Right renal cortex interstitium (tissue), 3 donors: ENCODE data around the gene MYO1G. TPM values are rescaled to one million over a fixed set of nuclear protein-coding genes. Genes with fewer than 3 reads are reported as not detected.

Experiments
- DNase-seq, 3 donors: peaks; one replicate each; pipeline ENCODE4 v3.0.0-alpha.2; 2013; ENCODE audit warnings: low read depth in 3 of 3, low spot score in 2 of 3
- polyA plus RNA-seq, 3 donors: library from polyadenylated mRNA; unstranded; fragments of 120-200 nt; gene quantifications; one replicate each; pipeline ENCODE4 v1.2.1, GENCODE V29; 2013; ENCODE audit not compliant: insufficient read length in 3 of 3

Gene MYO1G
- polyA plus RNA-seq, 3 donors: 0.33 to 0.51 (median 0.36) TPM

DNA sequence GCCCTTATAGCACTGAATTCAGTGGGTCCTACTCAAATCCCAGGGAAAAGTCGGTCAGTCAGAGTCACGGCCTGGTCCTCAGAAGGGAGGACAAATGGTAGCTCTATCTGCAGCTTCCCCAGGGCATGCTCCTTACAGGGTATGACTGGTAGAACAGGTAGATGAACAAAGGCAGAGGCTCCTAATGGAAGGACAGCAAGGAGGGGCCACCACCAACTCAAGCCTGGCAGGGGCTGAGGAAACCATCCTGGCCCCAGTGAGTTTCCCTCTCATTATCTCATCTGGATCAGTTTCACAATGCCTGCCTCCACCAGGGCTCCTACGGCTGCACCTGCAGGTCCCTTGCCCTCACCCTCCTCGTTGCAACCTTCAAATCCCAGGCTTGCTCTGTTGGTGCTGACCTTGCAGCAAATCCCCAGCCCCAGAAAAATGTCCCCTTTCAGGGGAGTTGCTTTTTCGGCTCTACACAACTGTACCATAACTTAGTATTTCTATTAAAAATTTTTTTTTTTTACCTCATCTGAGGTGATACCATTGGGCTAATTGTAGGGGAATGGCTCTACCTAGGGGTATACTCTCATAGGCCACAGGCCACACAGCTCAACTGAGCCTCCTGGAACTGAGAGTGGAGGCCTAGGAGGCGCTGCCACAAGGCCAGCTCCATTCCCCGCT is 2.4 kb upstream of the MYO1G start:
- no peak for DNase-seq

DNA sequence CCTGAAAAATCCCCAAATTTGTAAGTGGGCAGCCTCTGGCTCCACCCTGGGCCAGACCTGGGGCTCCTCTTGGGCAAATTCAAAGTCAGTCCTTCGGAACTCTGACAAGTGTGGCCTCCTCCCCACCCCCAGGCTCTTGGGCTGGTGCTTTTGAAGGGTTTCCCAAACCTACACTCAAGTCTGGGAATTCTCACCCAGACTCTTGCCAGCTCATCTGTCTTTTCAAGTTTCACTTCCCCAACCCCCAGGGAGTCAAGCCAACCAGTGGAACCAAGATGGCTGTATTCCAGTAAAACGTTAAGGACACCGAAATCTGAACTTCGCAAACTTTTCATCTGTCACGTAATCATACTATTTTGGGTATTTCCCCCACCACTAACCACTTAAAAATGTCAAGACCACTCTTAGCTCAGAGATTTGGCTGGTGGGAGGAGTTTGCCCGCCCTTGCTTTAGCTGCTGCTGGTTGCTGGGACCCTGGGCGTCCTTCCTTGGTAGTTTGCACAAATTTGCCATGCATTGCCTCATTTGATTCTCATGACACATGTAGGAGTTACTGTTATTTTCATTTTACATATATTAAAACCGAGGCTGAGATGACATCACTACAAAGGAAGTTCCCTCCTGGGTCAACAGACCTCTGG is 1.7 kb upstream of the MYO1G start:
- DNase-seq: no peak

DNA sequence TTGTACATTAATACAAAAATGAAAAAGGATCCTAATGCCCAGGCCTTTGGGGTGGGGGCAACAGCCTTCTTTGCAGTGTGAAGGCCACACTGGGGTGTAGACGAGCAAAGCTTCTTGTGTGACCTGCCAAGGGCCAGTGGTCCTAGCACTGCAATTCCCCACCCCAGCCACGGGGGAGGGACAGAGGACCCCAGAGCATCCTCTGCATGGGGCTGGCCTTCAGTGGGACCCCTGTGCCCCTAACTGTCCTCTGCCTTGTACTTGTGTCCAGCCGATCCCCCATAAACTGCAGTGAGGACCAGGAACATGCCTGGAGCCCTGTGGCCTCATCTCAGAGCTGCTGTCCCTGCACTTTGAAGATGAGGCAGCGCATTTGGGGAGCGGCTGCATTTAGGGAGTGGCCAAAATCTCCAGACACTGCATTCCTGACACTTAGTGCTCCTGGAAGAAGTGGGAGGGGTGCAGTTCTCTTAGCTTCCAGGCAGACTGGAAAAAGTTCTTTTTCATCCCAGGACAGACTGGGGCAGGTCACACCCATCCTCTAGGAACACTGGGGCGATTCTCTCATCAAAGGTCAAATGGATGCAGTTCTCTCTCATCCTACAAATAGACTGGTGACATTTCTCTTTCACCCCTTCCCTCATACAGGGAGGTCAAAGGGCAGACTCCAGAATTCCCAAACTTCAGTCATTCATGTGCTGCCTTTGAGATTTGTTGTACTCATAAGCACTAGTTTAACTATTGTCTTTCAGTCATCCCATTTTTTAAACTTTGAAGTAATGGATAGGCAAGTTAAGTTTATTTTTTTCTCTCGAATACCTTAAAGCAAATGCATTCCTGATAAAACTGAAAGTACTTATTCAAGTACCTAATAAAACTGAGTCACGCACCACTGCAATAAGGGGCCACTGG is 922 bp upstream of the MYO1G start:
- DNase-seq: no peak

DNA sequence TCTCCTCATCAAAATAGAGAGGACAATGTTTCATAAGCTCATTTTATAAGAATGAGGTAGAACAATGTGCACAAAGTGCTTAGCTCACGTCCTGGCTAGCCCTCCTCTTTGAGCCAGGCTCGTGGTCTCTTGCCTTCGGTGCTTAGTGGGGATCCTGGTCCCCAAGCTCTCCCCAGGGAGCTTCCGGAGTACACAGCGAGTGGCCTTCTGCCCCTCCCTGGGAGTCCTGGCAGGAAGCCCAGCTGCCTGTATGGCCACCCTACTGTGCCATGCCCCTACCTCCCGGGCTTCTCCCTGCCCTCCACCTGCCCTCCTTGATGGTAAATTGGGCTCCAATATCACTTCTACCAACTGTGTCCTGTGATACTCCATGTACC is 868 bp downstream of the MYO1G start:
- no peak for DNase-seq

DNA sequence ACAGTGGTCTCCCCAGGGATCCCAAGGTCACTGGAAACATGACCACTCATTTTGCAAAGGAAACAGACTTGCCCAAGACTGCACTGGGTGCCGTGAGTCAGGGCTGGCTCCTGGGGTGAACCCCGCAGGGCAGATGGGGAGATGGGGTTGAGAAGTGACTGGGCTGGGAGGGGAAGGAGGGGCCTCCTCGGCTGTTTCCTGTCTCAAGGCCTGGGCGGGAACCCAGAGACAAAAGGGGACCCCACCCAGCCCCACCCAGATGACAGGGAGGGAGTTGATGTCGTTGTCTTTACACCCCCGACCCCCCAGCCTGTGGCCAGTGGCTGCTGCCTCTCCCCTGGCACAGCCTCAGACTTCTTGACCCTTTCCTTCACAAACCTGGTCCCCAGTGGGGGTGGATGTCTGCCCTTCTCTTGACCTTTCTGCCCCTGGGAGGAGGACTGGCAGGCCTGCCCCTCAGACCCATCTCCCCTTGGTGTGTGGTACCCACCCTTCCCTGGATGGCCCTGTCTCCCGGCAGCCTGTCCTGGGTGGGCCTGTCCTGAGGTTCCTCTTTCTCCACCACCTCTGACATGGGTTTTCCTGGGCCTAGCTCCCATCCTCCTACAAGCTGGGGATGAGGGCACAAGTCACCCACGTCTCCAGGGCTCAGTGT is 1.4 kb downstream of the MYO1G start:
- no peak for DNase-seq

DNA sequence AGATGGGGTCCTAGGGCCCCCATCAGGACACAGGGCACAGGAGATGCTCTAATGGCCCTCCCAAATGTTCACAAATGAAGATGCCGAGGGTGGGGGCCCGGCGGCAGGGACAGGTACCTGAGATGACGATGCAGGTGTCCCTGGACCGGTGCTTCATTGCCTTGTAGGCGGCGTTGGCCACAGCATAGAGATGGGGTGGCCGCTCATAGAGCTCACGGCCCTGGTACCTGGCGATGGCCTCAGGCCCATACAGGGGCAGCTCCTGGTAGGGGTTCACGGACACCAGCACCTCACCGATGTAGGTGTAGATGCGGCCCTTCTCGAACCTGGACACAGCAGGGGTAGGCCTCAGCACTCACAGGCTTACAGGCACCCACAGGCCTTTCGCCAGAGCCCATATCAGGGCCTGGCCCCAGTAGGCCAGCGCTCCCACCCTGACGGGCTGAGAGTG is 2.0 kb downstream of the MYO1G start:
- DNase-seq: no peak

DNA sequence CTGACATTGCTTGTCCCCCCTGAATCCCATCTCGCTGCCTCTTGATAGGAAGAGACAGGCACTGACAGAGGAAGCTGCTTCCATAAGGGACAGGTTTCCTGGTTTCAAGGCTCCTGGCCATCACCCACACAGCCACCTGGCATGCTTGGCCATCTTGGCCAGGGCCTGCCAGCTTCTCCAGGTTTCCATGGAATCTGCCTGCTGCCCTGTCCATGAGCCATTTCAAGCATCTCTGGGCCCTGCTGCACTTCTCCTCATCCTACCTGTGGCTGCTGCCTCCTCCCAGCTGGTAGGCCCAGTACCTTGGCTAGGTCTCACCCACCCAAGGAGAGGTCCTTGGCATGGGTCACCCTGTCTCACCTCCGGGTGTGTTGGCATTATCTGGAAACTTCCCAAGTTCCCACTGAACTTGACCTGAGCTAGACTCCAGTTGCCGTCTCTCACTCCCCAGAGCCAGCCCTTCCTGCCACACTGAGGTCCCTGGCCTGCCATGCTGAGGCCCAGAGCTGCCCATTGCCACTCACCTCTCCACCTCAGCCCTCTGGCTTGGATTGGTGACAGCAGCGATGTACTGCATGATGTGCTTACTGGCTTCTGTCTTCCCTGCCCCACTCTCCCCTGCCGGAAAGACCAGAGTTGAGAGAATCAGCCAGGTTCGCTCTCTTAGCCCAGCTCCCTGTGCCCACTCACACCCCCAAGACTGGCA is 2.6 kb downstream of the MYO1G start:
- no peak for DNase-seq

DNA sequence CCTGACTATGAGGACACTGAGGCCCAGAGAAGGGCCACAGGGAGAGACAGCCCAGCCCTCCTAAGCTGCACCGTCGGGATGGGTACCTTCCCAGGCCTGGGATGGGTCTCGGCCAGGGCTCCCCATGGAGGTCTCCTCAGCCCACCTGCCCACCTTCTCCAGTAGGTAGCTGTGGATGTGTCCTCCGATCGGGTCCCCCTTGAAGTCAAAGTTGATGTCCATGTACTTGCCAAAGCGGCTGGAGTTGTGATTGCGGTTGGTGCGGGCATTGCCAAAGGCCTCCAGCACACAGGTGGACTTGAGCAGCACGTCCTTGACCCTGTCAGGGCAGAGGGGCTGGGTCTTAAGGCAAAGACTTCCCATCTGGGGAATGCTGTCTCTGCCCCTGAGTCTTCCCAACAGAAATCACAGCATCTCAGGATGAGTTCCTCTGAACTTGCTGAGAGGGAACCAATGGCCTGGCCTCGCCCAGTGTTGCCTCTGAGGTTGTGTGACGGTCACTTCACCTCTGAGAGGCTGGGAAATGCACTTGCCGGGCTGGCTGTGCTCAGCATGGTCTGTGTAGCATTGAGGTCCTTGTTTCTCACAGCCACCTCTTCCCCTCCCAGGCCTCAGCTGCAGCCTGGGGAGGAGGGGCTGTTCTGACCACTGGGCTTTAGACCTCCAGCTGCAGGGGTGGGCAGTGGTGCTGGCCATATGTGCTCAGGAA is 3.3 kb downstream of the MYO1G start:
- no peak for DNase-seq

DNA sequence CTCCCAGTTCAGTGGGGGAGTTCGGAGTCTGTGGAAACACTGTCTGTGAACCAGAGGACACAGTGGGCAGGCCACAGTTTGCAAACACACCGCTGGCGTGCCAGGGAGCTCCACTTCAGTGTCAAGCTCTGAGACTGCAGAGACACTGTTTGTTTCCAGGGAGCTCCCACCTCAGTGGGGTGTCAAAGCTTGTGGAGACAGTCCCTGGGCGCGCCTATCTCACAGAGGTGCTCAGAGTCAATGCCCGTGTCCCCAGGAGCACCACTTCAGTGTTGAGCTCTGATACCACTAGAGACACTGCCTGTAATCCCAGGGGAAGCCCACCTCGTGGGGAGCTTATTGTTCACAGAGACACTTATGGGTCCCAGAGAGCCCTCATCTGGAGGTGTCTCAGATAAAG is 4.3 kb downstream of the MYO1G start:
- no peak for DNase-seq

DNA sequence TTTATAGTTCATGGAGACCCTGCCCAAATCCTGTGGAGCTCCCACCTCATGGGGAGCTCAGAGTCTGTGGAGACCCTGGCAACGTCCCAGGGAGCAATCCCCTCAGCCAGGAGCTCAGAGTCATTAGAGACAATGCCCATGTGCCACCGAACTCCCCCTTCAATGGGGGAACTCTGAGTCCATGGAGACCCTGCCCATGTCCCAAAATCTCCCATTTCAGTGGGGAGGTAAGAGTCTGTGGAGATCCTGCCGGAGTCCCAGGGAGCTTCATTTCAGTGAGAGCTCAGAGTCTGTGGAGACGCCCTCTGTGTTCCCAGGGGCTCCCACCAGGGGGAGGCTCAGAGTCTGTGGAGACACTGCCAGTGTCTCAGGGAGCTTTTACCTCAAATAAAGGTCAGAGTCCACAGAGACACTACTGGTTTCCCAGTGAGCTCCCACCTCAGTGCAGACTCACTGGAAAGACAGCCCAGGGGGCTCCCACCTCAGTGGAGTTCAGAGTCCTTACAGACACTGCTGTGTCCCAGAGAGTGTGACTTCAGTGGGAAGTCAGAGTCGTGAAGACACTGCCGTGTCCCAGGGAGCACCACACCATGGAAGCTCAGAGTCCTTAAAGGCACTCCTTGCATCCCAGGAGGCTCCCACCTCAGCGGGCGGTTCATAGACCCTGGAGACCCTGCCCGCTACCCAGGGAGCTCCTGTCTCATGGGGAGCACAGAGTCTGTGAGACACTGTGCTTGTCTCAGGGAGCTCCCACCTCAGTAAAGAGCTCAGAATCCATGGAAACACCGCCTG is 5.0 kb downstream of the MYO1G start:
- DNase-seq: no peak

DNA sequence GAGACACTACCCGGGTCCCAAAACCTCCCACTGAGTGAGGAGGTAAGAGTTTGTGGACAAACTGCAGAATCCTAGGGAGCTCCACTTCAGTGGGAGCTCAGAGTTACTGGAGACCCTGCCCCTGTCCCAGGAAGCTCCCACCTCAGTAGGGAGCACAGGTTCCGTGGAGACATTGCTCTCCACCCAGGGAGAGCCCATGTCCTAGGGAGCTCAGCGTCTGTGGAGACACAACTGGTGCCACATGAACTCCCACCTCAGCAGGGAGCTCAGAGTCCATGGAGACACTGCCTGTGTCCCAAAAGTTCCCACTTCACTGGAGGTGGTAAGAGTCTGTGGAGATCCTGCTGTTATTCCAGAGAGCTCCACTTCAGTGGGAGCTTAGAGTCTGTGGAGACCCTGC is 6.3 kb downstream of the MYO1G start:
- no peak for DNase-seq

DNA sequence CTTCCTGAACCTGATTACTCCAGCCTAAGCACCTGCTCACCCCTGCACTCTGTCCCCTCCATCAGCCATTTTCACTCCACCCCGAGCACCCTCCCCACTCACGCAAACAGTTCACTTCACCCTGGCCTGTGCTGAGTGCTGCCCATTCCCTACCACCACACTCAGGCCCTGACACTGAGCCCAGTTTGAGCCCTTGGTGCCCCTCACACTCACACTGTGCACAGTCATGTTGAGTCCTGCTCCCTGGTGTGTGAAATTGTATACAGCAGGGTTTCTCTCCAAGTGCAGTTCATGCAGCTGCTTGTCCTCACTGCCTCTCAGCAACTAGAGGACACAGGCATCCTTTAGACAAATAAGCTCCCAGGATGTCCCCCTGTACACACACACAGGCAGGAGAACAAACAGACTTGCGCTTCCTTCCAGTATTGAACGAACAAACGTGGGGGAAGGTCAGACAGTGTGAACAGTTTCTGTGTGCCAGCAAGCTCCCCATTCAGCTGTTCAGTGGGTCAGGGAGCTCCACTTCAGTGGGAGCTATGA is 6.8 kb downstream of the MYO1G start:
- DNase-seq: no peak

DNA sequence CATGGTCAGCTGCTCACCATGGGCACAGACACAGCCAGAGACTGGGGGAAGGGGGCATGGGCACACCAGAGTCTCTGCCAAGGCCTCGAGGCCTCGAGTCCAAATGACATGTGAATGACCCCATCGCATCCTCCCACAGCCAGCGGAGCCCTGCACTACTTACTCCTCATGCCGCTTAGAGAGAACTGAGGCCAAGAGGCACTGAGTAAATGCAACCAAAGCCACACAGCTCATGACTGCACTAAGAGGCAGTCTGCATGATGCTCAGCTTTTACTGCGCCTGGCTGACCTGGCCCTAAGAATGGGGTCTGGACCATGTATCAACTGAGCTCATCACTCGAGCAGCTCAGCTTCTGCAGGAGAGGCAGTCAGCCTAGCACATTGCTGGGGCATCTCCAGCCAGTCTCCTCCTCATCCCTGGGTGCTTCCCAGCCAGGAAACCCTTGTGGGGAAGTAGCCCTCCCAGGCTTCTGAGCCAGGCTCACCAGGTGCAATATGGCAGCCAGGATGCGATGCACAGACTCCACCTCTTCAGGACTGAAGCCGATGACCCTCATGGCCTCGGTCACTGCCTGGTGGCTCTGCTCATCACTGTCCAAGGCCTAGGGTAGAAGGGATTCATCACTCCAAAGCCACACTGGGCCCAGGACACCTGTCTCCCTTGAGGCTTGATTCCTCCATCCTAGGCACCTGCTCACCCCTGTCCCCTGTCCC is 7.5 kb downstream of the MYO1G start:
- no peak for DNase-seq

DNA sequence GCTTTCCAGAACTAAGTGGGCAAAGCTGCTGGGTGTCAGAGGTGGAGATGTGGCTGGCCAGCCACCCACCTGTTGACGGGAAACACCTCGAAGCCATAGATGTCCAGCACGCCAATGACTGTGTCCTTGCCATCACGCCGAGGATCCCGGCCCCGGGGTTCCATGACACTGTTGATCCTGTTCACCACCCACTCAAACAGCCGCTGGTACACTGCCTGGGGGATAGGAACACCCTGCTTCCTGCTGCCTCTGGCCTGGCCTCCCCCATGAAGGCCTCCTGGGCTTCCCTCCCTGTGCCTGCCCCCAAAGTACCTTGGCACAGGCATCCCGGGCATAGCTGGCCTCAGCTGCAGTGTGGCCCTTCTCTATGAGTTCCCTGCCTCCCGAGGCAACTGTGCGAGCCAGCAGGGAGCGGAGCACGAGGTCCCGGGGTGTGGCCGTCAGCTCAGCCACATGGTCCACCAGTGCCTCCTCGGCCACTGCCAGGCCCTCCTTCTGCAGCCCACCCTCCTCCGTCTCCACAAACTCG is 8.2 kb downstream of the MYO1G start:
- no peak for DNase-seq

DNA sequence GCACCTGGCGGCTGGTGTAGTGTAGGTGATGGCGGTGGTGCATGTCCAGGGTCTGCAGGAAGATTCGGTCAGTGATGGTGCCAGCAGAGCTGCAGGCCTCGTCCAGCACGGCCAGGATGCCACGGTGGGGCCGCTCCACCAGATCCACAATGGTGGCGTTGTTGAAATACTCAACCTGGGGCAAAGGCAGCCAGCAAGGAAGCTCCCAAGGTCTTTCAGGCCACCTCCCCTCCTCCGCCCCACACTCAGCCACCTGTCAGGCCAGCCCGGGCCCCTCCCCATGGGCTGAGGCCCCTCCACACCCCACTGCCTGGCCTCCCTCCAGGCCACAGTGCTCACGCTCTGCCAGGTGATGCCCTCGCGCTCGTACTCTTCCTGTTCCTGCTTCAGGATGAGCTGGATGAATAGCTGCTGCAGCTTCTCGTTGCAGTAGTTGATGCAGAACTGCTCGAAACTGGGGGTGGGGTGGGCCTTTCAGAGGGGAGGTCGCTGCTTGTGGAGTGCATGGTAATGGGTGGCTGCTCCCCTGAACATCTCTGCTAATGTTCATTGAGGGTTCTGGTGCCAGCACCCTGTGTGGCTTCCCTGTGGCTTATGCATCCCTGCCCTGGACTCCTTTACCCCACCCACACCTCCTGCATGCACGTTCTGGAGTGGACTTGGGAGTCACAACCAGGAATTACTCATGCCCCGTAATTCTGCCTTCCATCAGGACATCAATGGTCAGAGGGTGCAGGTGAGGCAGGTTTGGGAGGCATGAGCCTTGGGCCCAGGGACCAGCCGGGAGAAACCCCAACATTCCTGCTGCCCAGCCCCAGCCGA is 8.9 kb downstream of the MYO1G start:
- DNase-seq: no peak

DNA sequence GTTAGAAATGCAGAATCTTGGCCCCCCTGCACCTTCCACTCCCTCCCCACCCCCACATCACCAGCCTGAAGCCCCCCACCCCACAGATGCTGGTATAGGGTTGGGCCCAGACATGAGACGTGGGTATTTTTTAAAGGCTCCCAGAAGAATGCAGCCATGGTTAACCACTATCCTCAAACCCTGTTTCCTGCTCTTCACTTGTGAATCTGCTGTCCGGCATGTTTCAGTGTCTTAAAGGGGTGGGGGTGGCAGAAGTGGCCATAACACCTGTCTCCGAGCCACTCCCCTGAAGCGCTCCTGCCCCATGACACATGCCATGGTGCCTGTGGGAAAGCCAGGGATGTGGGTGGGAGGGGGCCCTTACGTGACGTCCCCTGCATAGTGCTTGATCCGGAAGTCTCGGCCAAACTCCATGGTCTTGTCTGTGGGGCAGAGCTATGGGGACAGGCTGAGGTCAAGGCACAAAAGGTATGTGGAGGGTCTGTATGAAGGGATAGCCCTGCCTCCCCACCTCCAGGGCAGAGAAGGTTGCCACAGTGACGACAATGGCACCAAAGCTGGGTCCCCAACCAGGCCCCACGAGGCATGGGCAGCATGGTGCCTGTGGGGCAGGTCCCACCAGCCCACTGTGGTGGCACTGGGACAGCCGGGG is 9.6 kb downstream of the MYO1G start:
- DNase-seq: no peak
